A375 (cell line): Measurements from ENCODE around the gene ZNF280B. TPM values are rescaled to one million over a fixed set of nuclear protein-coding genes. Genes with fewer than 3 reads are reported as not detected.

Experiments used
- total RNA-seq: library from RNA; depleted of rRNA; stranded (reverse); fragments of >200 nt; shearing (Covaris generic); gene quantifications from 2 replicates; pipeline ENCODE4 v1.2.3, GENCODE V29; 2014; rRNA removed

ZNF280B gene, protein sequence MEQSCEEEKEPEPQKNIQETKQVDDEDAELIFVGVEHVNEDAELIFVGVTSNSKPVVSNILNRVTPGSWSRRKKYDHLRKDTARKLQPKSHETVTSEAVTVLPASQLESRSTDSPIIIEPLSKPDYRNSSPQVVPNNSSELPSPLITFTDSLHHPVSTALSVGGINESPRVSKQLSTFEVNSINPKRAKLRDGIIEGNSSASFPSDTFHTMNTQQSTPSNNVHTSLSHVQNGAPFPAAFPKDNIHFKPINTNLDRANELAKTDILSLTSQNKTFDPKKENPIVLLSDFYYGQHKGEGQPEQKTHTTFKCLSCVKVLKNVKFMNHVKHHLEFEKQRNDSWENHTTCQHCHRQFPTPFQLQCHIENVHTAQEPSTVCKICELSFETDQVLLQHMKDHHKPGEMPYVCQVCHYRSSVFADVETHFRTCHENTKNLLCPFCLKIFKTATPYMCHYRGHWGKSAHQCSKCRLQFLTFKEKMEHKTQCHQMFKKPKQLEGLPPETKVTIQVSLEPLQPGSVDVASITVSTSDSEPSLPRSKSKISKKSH
- total RNA-seq = not detected in 2 replicates

DNA sequence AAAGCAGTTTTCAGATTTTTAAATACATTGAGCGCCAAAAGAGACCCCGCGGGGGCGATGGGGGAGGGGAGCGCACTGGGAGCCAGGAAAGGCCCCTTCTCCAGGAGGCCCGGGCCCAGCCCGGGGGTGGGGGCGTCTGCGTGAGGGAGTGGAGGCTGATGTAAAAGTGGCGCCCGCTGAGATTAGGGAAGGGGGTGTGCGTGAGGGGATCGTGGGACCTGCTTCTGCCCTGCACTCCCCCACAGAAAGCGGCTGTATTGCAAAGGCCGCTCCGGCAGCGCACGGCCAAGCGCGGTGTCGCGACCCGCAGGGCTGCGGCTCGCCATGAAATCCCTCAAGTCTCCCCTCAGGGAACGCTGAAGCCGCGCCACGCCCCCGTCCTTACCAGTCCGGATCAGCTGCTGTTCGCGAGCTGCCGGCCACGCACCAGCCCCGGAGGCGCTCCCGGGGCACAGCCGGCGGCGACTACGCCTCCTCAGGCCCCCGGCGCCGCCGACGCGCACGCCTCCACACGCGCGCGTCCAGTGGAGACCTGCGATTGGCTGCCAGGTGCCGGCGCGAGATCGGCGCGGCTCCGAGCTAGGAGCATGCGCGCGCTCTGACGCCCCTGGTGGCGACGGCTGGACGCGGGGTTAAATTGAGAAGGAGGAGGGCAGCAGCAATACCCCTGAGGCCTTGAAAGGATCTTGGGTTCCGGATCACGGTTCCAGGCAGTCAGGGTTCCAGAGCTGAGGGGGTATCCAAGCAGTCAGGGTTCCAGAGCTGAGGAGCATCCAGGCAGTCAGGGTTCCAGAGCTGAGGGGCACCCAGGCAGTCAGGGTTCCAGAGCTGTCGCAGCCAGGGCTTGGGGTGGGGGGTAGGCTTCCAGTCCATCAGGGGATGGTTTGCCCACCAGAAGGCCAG lies at the start of gene ZNF280B:
Gene ZNF280B (minus strand): TSS at position 469 of the 903 bp plus-strand sequence. CDS start 19,344 bp downstream, outside the sequence.

DNA sequence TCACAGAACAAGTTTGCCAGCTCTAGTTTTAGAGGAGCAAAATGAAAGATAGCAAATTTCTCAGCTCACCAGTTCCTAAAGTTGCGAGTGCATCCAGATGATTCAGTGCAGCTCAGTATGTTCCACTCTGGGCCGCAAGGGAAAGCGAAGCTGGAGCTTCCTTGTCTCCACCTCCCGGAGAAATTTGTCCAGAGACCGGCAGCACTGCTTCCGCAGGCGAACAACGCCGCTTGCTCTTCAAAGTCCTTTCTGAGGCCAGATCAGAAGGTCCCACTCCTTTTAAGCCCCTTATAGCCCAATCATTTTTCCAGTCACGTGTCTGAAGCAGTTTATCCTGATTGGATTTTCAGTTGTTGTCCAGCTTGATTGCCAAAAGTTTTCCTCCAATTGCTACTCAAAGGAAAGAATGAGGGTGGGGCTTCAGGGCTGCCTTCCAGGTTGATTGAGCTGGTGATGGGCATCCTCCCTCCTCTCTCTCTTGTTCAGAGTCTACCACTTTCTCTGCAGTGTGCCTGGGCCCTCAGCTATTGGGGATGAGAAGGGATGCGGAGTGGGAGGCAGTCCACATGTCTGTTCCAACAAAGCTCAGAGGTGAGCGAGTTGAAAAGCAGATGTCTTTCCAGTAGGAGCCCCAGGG lies 11.6 kb upstream of the ZNF280B start, which contains the start of gene ZNF280A:
Gene ZNF280A (minus strand): TSS at position 251 of the 637 bp plus-strand sequence. CDS start 4,640 bp downstream, outside the sequence.

Other genes with a start within 250 kb of the ZNF280B start
- gene ZNF280A, start 11.5 kb upstream of the ZNF280B start, total RNA-seq = not detected in 2 replicates
- gene PRAME, start 50.5 kb upstream of the ZNF280B start, total RNA-seq = 77.8 and 78.5 TPM in 2 replicates
- gene GGTLC2, start 135.9 kb upstream of the ZNF280B start, total RNA-seq = not detected in 2 replicates